Testis (tissue), 2 donors: ENCODE results near the gene SERPINA4.

ENCODE experiments used
- POLR2A ChIP-seq: fragments of 450-650 bp; IDR thresholded peaks from one replicate; pipeline ENCODE4 v1.6.1; 2017; ENCODE audit warnings: antibody characterized with exemption, mild to moderate bottlenecking, moderate library complexity
- TF ChIP-seq, protein P1 (sequence below), 3 experiments: fragments of 450-650 bp in 2 of 3; fragments of 200-600 bp in 1 of 3; sonication (generic) in 1 of 3; IDR thresholded peaks; one replicate each; pipeline ENCODE4 v1.5.1; 2016 to 2019; ENCODE audit warnings: antibody characterized with exemption in 3 of 3, mild to moderate bottlenecking in 2 of 3, moderate library complexity in 1 of 3

DNA sequence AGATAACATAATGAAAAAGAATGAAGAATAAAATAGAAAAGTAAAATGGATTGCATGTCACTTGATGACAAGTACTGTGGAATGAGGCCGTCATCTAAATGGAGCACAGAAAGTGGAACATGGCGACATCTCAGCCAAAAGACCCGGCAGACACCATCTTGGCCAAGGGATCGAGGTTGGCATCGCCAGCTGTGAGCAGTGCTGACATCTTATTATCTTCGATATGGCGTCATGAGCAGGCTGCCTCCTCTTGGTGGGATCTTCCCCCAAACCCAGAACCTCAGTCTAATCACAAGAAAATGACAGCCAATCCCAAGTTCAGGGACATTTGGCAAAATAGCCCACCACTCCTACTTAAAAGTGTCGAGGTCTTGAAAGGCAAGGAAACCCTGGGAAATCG lies 35.1 kb downstream of the SERPINA4 start:
- TF ChIP-seq, protein P1, sequence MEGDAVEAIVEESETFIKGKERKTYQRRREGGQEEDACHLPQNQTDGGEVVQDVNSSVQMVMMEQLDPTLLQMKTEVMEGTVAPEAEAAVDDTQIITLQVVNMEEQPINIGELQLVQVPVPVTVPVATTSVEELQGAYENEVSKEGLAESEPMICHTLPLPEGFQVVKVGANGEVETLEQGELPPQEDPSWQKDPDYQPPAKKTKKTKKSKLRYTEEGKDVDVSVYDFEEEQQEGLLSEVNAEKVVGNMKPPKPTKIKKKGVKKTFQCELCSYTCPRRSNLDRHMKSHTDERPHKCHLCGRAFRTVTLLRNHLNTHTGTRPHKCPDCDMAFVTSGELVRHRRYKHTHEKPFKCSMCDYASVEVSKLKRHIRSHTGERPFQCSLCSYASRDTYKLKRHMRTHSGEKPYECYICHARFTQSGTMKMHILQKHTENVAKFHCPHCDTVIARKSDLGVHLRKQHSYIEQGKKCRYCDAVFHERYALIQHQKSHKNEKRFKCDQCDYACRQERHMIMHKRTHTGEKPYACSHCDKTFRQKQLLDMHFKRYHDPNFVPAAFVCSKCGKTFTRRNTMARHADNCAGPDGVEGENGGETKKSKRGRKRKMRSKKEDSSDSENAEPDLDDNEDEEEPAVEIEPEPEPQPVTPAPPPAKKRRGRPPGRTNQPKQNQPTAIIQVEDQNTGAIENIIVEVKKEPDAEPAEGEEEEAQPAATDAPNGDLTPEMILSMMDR (IDR thresholded peaks at IDR 0.05), result no peak
- TF ChIP-seq POLR2A, result no peak
